Astrocyte (in vitro differentiated cells and primary cell): Measurements from ENCODE around the gene PLK2. TPM values are rescaled to one million over a fixed set of nuclear protein-coding genes. Genes with fewer than 3 reads are reported as not detected.

Experiments
- DNase-seq: peaks from one replicate; pipeline ENCODE4 v3.0.0-alpha.2; 2010; ENCODE audit warnings: low read depth
- FAIRE-seq: peaks from 2 replicates; lab custom pipeline; 2011; peaks lifted over from hg19 to GRCh38; lab: Jason Lieb, UNC
- H2AFZ ChIP-seq: 2 replicates; pipeline ENCODE4 v1.6.0; 2012; ENCODE audit warnings: low read depth, low read length, inconsistent platforms
- H3K27ac ChIP-seq: 2 replicates; pipeline ENCODE4 v1.5.1; 2011; ENCODE audit warnings: low read depth, low read length, inconsistent platforms
- H3K27me3 ChIP-seq: 2 replicates; pipeline ENCODE4 v1.6.0; 2011; ENCODE audit warnings: low read length, inconsistent platforms; ENCODE audit not compliant: insufficient read depth
- H3K36me3 ChIP-seq: 2 replicates; pipeline ENCODE4 v1.5.1; 2011; ENCODE audit warnings: low read length, inconsistent platforms; ENCODE audit not compliant: insufficient read depth
- H3K4me1 ChIP-seq: 2 replicates; pipeline ENCODE4 v1.5.1; 2011; ENCODE audit warnings: low read length, inconsistent platforms; ENCODE audit not compliant: insufficient read depth
- H3K4me2 ChIP-seq: 2 replicates; pipeline ENCODE4 v1.6.0; 2012; ENCODE audit warnings: low read length, inconsistent platforms
- H3K4me3 ChIP-seq: 2 replicates; pipeline ENCODE4 v1.5.1; 2011; ENCODE audit warnings: low read depth, mild to moderate bottlenecking, low read length, inconsistent platforms; ENCODE audit not compliant: insufficient read depth
- H3K79me2 ChIP-seq: 2 replicates; pipeline ENCODE4 v1.6.0; 2012; ENCODE audit warnings: mild to moderate bottlenecking, low read length, inconsistent platforms; ENCODE audit not compliant: insufficient read depth
- H3K9ac ChIP-seq: 2 replicates; pipeline ENCODE4 v1.6.0; 2012; ENCODE audit warnings: mild to moderate bottlenecking, low read length, inconsistent platforms
- H3K9me3 ChIP-seq: 2 replicates; pipeline ENCODE4 v1.5.1; 2012; ENCODE audit warnings: low read depth, mild to moderate bottlenecking, low read length, inconsistent platforms; ENCODE audit not compliant: insufficient read depth
- H4K20me1 ChIP-seq: 2 replicates; pipeline ENCODE4 v1.6.0; 2012; ENCODE audit warnings: low read length, inconsistent platforms; ENCODE audit not compliant: insufficient read depth
- H3K27ac Mint-ChIP-seq: one replicate; pipeline ENCODE4 v1.8.0; 2021; ENCODE audit warnings: mild to moderate bottlenecking, mixed read lengths; ENCODE audit not compliant: unreplicated experiment
- H3K27me3 Mint-ChIP-seq: one replicate; pipeline ENCODE4 v1.8.0; 2021; ENCODE audit warnings: low read depth, mixed read lengths; ENCODE audit not compliant: unreplicated experiment
- H3K36me3 Mint-ChIP-seq: one replicate; pipeline ENCODE4 v1.8.0; 2021; ENCODE audit warnings: low read depth, mixed read lengths; ENCODE audit not compliant: unreplicated experiment
- H3K4me1 Mint-ChIP-seq: one replicate; pipeline ENCODE4 v1.8.0; 2021; ENCODE audit warnings: low read depth, mixed read lengths; ENCODE audit not compliant: unreplicated experiment
- H3K4me3 Mint-ChIP-seq: one replicate; pipeline ENCODE4 v1.8.0; 2021; ENCODE audit warnings: mild to moderate bottlenecking, moderate library complexity, mixed read lengths; ENCODE audit not compliant: unreplicated experiment
- H3K9me3 Mint-ChIP-seq: one replicate; pipeline ENCODE4 v1.8.0; 2021; ENCODE audit warnings: mild to moderate bottlenecking, mixed read lengths; ENCODE audit not compliant: unreplicated experiment
- CTCF ChIP-seq: IDR thresholded peaks from 2 replicates; pipeline ENCODE4 v1.5.1; 2011; ENCODE audit warnings: low read depth, mild to moderate bottlenecking, inconsistent platforms, low read length, moderate library complexity; ENCODE audit not compliant: insufficient read depth
- EZH2 ChIP-seq: IDR thresholded peaks from 2 replicates; pipeline ENCODE4 v1.6.1; 2012; ENCODE audit warnings: mild to moderate bottlenecking, low read length, inconsistent platforms; ENCODE audit not compliant: insufficient read depth
- total RNA-seq: library from RNA; stranded (reverse); gene quantifications from 2 replicates; pipeline ENCODE4 v1.2.1, GENCODE V29; 2021

PLK2 gene
- total RNA-seq, 1 donor from 2014 or later, result 368 TPM

DNA sequence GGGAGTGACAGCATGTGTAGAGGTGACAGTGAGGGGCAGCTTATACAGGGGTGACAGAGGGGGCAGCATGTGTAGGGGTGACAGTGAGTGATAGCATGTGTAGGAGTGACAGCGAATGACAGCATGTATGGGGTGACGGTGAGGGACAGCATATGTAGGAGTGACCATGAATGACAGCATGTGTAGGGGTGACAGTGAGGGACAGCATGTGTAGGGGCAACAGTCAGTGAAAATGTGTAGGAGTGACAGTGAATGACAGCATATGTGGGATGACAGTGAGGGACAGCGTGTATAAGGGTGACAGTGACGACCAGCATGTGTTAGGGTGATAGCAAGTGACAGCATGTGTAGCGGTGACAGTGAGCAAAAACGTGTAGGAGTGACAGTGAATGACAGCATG, 21.9 kb upstream of the PLK2 start:
- Histone ChIP-seq H3K27me3 (no peaks in the 10 kb centered on the region), H3K27ac (no peak overlapping the region), H3K4me3 (no peak overlapping the region), H3K9ac (no peak overlapping the region), H4K20me1 (no peaks in the 10 kb centered on the region), H3K36me3 (no peaks in the 10 kb centered on the region), H3K4me1 (no peaks in the 10 kb centered on the region), H3K4me2 (no peak overlapping the region), H3K79me2 (no peaks in the 10 kb centered on the region), H2AFZ (no peak overlapping the region), H3K9me3 (peaks cover 6% of the 10 kb centered on the region)
- H3K9me3 Mint-ChIP-seq, result no peaks in the 10 kb centered on the region
- no peak for FAIRE-seq
- no peaks in the 10 kb centered on the region for H3K36me3 Mint-ChIP-seq
- no peak for DNase-seq
- no peak overlapping the region for H3K27ac Mint-ChIP-seq
- TF ChIP-seq CTCF, result no peak
- no peak for TF ChIP-seq EZH2
- peaks cover 5% of the 10 kb centered on the region for H3K4me1 Mint-ChIP-seq
- H3K27me3 Mint-ChIP-seq, result no peaks in the 10 kb centered on the region
- no peak overlapping the region for H3K4me3 Mint-ChIP-seq

DNA sequence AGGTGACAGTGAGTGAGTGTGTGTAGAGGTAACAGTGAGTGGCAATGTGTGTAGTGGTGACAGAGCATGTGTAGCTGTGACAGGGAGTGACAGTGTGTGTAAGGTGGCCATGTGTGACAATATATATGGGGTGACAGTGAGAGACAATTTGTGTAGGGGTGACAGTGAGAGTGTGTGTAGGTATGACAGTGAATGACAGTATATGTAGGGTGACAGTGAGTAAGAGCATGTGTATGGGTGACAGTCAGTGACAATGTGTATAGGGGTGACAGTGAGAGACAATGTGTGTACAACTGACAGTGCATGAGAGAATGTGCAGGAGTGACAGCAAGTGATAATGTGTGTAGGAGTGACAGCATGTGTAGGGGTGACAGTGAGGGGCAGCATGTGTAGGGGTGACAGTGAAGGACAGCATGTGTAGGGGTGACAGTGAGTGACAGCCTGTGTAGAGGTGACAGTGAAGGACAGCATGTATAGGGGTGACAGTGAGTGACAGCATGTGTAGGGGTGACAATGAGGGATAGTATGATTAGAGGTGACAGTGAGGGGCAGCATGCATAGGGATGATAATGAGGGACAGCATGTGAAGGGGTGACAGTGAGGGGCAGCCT, 21.3 kb upstream of the PLK2 start:
- H3K4me3 ChIP-seq, result no peak overlapping the region

More for the DNA sequence above, 21.3 kb upstream of the PLK2 start:
- H3K9me3 ChIP-seq, result peaks cover 6% of the 10 kb centered on the region
- H2AFZ ChIP-seq, result peak overlapping the region; percentile 18
- H3K27ac ChIP-seq, result no peak overlapping the region
- DNase-seq (no peak), FAIRE-seq (no peak)
- Mint-ChIP-seq H3K9me3 (no peaks in the 10 kb centered on the region), H3K4me1 (peaks cover 5% of the 10 kb centered on the region), H3K27ac (no peak overlapping the region), H3K27me3 (no peaks in the 10 kb centered on the region), H3K36me3 (no peaks in the 10 kb centered on the region), H3K4me3 (no peak overlapping the region)
- no peaks in the 10 kb centered on the region for H3K36me3 ChIP-seq
- no peaks in the 10 kb centered on the region for H3K79me2 ChIP-seq
- H3K4me1 ChIP-seq, result no peaks in the 10 kb centered on the region
- no peak overlapping the region for H3K4me2 ChIP-seq
- H3K9ac ChIP-seq, result no peak overlapping the region
- TF ChIP-seq CTCF (no peak), EZH2 (no peak)
- no peaks in the 10 kb centered on the region for H3K27me3 ChIP-seq
- no peaks in the 10 kb centered on the region for H4K20me1 ChIP-seq
